Measurements from ENCODE around the gene DKK3.

The DKK3 gene

GRCh38 chr11:11929920-11930319 is 78.5 kb downstream of the DKK3 start:
- no peaks in the 10 kb centered on the region for H3K27me3 ChIP-seq (replicated peaks; ENCODE audit: control insufficient read depth, insufficient read depth, low read length)
- no peak for DNase-seq (ENCODE audit: extremely low read depth, insufficient read length)
- TF ChIP-seq, protein P1, sequence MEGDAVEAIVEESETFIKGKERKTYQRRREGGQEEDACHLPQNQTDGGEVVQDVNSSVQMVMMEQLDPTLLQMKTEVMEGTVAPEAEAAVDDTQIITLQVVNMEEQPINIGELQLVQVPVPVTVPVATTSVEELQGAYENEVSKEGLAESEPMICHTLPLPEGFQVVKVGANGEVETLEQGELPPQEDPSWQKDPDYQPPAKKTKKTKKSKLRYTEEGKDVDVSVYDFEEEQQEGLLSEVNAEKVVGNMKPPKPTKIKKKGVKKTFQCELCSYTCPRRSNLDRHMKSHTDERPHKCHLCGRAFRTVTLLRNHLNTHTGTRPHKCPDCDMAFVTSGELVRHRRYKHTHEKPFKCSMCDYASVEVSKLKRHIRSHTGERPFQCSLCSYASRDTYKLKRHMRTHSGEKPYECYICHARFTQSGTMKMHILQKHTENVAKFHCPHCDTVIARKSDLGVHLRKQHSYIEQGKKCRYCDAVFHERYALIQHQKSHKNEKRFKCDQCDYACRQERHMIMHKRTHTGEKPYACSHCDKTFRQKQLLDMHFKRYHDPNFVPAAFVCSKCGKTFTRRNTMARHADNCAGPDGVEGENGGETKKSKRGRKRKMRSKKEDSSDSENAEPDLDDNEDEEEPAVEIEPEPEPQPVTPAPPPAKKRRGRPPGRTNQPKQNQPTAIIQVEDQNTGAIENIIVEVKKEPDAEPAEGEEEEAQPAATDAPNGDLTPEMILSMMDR (IDR thresholded peaks at IDR 0.05; ENCODE audit: insufficient read depth, low read length, poor library complexity, severe bottlenecking): no peak
- no peaks in the 10 kb centered on the region for H3K36me3 ChIP-seq (ENCODE audit: control insufficient read depth, insufficient read depth, low read length)
- H3K4me3 ChIP-seq (replicated peaks; ENCODE audit: low read depth, low read length): no peak overlapping the region

DNA sequence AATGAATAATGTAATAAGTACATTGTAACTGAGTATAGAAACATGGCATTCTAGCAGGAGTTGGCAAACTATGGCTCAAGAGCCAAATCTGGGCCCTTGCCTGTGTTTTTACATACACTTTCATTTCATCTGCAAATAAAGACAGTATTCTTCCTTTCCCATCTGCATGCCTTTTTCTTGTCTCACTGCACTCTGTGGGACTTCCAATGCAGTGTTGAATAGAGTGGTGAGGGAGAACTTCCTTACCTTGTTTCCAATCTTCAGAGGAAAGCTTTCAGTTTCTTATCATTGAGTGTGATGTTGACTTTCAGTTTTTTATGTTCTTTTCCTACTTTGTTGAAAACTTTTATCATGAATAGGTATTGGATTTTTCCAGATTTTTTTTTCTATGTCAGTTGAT is 84.6 kb downstream of the DKK3 start:
- DNase-seq (ENCODE audit: extremely low read depth, insufficient read length): no peak
- no peaks in the 10 kb centered on the region for H3K36me3 ChIP-seq (ENCODE audit: control insufficient read depth, insufficient read depth, low read length)
- no peak overlapping the region for H3K4me3 ChIP-seq (replicated peaks; ENCODE audit: low read depth, low read length)
- no peaks in the 10 kb centered on the region for H3K27me3 ChIP-seq (replicated peaks; ENCODE audit: control insufficient read depth, insufficient read depth, low read length)
- TF ChIP-seq, protein P1 (IDR thresholded peaks at IDR 0.05; ENCODE audit: insufficient read depth, low read length, poor library complexity, severe bottlenecking): no peak

DNA sequence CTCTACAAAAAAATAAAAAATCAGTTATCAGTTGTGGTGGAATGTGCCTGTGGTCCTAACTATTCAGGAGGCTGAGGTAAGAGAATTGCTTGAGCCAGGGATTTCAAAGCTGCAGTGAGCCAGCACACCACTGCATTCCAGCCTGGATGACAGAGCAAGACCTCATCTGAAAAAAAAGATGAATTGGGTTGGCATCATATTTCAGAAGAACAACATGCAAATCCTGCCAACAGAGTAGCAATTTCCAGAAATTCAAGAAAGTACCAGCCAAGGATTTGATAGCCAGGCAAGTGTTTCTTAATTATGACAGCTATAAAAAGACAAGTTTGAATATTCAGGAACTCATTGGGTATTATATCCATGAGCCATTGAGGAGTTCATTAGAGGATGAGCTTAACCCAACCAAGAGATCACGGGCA is 91.4 kb downstream of the DKK3 start:
- no peaks in the 10 kb centered on the region for H3K27me3 ChIP-seq (replicated peaks; ENCODE audit: control insufficient read depth, insufficient read depth, low read length)
- DNase-seq (ENCODE audit: extremely low read depth, insufficient read length): no peak

GRCh38 chr11:11915625-11916024 is 92.8 kb downstream of the DKK3 start:
- TF ChIP-seq, protein P1 (IDR thresholded peaks at IDR 0.05; ENCODE audit: insufficient read depth, low read length, poor library complexity, severe bottlenecking): no peak
- H3K36me3 ChIP-seq (ENCODE audit: control insufficient read depth, insufficient read depth, low read length): no peaks in the 10 kb centered on the region
- DNase-seq (ENCODE audit: extremely low read depth, insufficient read length): no peak
- no peaks in the 10 kb centered on the region for H3K27me3 ChIP-seq (replicated peaks; ENCODE audit: control insufficient read depth, insufficient read depth, low read length)
- no peak overlapping the region for H3K4me3 ChIP-seq (replicated peaks; ENCODE audit: low read depth, low read length)

More for the DNA sequence above, 91.4 kb downstream of the DKK3 start:
- Histone ChIP-seq H3K4me3 (replicated peaks; ENCODE audit: low read depth, low read length) (no peak overlapping the region), H3K36me3 (ENCODE audit: control insufficient read depth, insufficient read depth, low read length) (no peaks in the 10 kb centered on the region)
- TF ChIP-seq, protein P1 (IDR thresholded peaks at IDR 0.05; ENCODE audit: insufficient read depth, low read length, poor library complexity, severe bottlenecking): no peak

DNA sequence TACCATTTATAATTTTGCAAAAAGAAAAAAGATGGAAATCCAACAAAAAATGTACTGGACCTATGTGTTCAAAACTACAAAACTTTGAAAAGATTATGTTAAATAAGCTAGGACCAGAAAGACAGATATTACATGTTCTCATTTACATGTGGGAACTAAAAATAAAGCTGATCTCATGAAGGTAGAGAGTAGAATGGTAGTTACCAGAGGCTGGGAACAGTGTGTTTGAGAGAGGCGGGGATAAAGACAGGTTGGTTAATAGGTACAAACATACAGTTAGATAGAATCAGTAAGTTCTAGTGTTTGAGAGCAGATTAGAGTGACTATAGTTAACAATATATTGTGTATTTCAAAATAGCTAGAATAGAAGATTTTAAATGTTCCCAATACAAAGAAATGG is 95.0 kb downstream of the DKK3 start:
- Histone ChIP-seq H3K27me3 (replicated peaks; ENCODE audit: control insufficient read depth, insufficient read depth, low read length) (no peaks in the 10 kb centered on the region), H3K4me3 (replicated peaks; ENCODE audit: low read depth, low read length) (no peak overlapping the region), H3K36me3 (ENCODE audit: control insufficient read depth, insufficient read depth, low read length) (peaks cover 4% of the 10 kb centered on the region)
- DNase-seq (ENCODE audit: extremely low read depth, insufficient read length): no peak
- TF ChIP-seq, protein P1 (IDR thresholded peaks at IDR 0.05; ENCODE audit: insufficient read depth, low read length, poor library complexity, severe bottlenecking): no peak

Data from GM06990 (cell line).